GM03348 (cell line): Measurements from ENCODE around the gene KPNA6.
"Not testable (repeated sequence)": the region's sequence is repeated elsewhere in the genome, so short reads cannot be mapped to it uniquely, and the experiment has no call there.

ENCODE experiments used
- DNase-seq: peaks from one replicate; pipeline ENCODE4 v3.0.0; 2012; ENCODE audit warnings: low spot score

KPNA6 gene

GRCh38 chr1:32107742-32108661 is at the start of gene KPNA6:
KPNA6 (plus strand) TSS chr1:32108056; CDS start chr1:32108131, 75 bp downstream.
- DNase-seq = peak; percentile 86

- DNase-seq = no peak
These were observed 46.9 kb upstream of the KPNA6 start for GRCh38 chr1:32060914-32061313.

- DNase-seq = peak; percentile 16
These were observed 45.0 kb upstream of the KPNA6 start for GRCh38 chr1:32062867-32063230.

- DNase-seq = peak; percentile 74
These were observed 44.6 kb upstream of the KPNA6 start for GRCh38 chr1:32063261-32063681.

GRCh38 chr1:32065613-32066488 is 42.0 kb upstream of the KPNA6 start:
- not testable (repeated sequence) for DNase-seq

GRCh38 chr1:32066489-32066873 is 41.4 kb upstream of the KPNA6 start:
- DNase-seq = peak; percentile 49

- peak; percentile 70 for DNase-seq
These were observed 38.8 kb upstream of the KPNA6 start for GRCh38 chr1:32068957-32069588.

- DNase-seq = peak; percentile 36
These were observed 35.9 kb upstream of the KPNA6 start for GRCh38 chr1:32071758-32072621.

GRCh38 chr1:32072622-32073298 is 35.1 kb upstream of the KPNA6 start, which contains the start of gene TMEM39B:
TMEM39B (plus strand) TSS chr1:32072939; CDS start chr1:32073048, 109 bp downstream.
- peak; percentile 98 for DNase-seq

GRCh38 chr1:32073299-32074229 is 34.3 kb upstream of the KPNA6 start:
- no peak for DNase-seq

- no peak for DNase-seq
These were observed 33.0 kb upstream of the KPNA6 start for GRCh38 chr1:32074841-32075240.

GRCh38 chr1:32077451-32077850 is 30.4 kb upstream of the KPNA6 start:
- DNase-seq = no peak

GRCh38 chr1:32082022-32082421 is 25.8 kb upstream of the KPNA6 start:
- no peak for DNase-seq

GRCh38 chr1:32086381-32086780 is 21.5 kb upstream of the KPNA6 start:
- DNase-seq = not testable (repeated sequence)

GRCh38 chr1:32091176-32091575 is 16.7 kb upstream of the KPNA6 start:
- DNase-seq = no peak

- no peak for DNase-seq
These were observed 16.3 kb upstream of the KPNA6 start for GRCh38 chr1:32091591-32091990.

- no peak for DNase-seq
These were observed 12.9 kb upstream of the KPNA6 start for GRCh38 chr1:32094746-32095521.

- DNase-seq = no peak
These were observed 8.4 kb upstream of the KPNA6 start for GRCh38 chr1:32099426-32099825.

GRCh38 chr1:32100359-32100758 is 7.5 kb upstream of the KPNA6 start:
- no peak for DNase-seq
